Urothelium cell line (cell line): ENCODE data around the gene FTCD.
"Not testable (repeated sequence)": the region's sequence is repeated elsewhere in the genome, so short reads cannot be mapped to it uniquely, and the experiment has no call there.

Experiments
- DNase-seq: peaks from one replicate; pipeline ENCODE4 v3.0.0; 2011; ENCODE audit warnings: low spot score, mixed read lengths
- FAIRE-seq: peaks from 2 replicates; lab custom pipeline; 2011; peaks lifted over from hg19 to GRCh38; lab: Jason Lieb, UNC

The FTCD gene

GRCh38 chr21:46113497-46114176 is 41.7 kb downstream of the FTCD start:
- DNase-seq, result no peak

GRCh38 chr21:46112725-46113215 is 42.6 kb downstream of the FTCD start:
- DNase-seq (no peak), FAIRE-seq (no peak)

More at GRCh38 chr21:46113497-46114176, 41.7 kb downstream of the FTCD start:
- no peak for FAIRE-seq

- DNase-seq (no peak), FAIRE-seq (no peak)
Observed at GRCh38 chr21:46111857-46112724, 43.3 kb downstream of the FTCD start.

GRCh38 chr21:46111193-46111571 is 44.2 kb downstream of the FTCD start:
- no peak for FAIRE-seq
- no peak for DNase-seq

GRCh38 chr21:46110499-46111192 is 44.7 kb downstream of the FTCD start:
- DNase-seq, result no peak
- no peak for FAIRE-seq

- FAIRE-seq, result no peak
- DNase-seq, result no peak
Observed at GRCh38 chr21:46109313-46110221, 45.8 kb downstream of the FTCD start.

- DNase-seq (no peak), FAIRE-seq (no peak)
Observed at GRCh38 chr21:46108827-46109312, 46.5 kb downstream of the FTCD start.

- FAIRE-seq, DNase-seq: not testable (repeated sequence)
Observed at GRCh38 chr21:46107376-46107775, 48.0 kb downstream of the FTCD start.

- DNase-seq, result no peak
- no peak for FAIRE-seq
Observed at GRCh38 chr21:46104104-46104503, 51.3 kb downstream of the FTCD start.

- FAIRE-seq, result no peak
- no peak for DNase-seq
Observed at GRCh38 chr21:46100906-46101305, 54.5 kb downstream of the FTCD start.

- DNase-seq (no peak), FAIRE-seq (peak; percentile 5)
Observed at GRCh38 chr21:46100426-46100825, 55.0 kb downstream of the FTCD start.

- DNase-seq, result no peak
- FAIRE-seq, result no peak
Observed at GRCh38 chr21:46100020-46100419, 55.4 kb downstream of the FTCD start.

- DNase-seq (peak; percentile 26), FAIRE-seq (no peak)
Observed at GRCh38 chr21:46099476-46099875, 55.9 kb downstream of the FTCD start.

- DNase-seq, result peak; percentile 60
- FAIRE-seq, result no peak
Observed at GRCh38 chr21:46098303-46099141, 56.9 kb downstream of the FTCD start.

- FAIRE-seq (peak; percentile 70), DNase-seq (peak; percentile 90)
Observed at GRCh38 chr21:46097336-46098293, 57.8 kb downstream of the FTCD start, which contains the start of gene COL6A2. COL6A2 (plus strand) TSS chr21:46098112.

GRCh38 chr21:46096596-46097335 is 58.6 kb downstream of the FTCD start:
- peak; percentile 93 for FAIRE-seq
- DNase-seq, result peak; percentile 2
